ENCODE results near the gene PTCH1.

The PTCH1 gene

DNA sequence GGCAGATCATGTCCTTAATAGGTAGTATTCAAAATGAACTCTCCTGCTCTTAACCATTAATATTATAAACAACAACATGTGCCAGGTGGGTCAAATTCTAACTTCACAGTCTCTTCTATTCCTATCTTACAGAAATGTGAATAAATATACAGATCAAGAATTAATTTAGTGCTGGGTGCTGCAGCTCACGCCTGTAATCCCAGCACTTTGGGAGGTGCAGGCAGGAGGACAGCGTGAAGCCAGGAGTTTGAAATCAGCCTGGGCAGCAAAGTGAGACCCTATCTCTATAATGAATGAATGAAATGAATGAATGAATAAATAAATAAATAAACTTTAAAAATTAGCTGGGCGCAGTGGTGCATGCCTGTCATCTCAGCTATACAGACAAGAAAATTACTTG is 34.1 kb downstream of the PTCH1 start:
- no peak overlapping the region for H3K27ac Mint-ChIP-seq
- H3K36me3 Mint-ChIP-seq = peaks cover 8% of the 10 kb centered on the region
- no peak overlapping the region for H3K4me3 Mint-ChIP-seq
- DNase-seq (ENCODE audit: low spot score in 2 of 2) (no peak), ATAC-seq (ENCODE audit: low read depth) (no peak)
- peaks cover 1% of the 10 kb centered on the region for H3K4me1 Mint-ChIP-seq
- no peaks in the 10 kb centered on the region for H3K9me3 Mint-ChIP-seq
- peaks cover 4% of the 10 kb centered on the region for H3K27me3 Mint-ChIP-seq

DNA sequence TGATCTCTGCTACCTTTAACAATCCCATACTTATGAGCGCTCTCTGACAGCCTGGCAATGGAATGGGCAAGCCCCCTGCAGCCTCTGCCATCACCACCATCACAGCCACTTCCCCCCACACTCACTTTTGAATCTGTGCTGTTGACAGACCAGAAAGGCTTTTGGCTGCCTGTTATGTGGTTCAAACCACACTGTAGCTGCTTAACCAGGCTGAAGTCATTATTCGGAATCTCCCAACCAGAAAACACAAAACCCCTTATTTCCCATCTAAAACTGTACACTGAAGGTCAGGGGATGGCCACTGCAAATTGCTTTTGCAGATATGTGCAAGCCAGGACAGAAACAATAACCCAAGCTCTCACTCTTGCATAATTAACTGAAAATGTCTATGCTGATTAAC is 35.8 kb downstream of the PTCH1 start:
- peaks cover 2% of the 10 kb centered on the region for H3K4me1 Mint-ChIP-seq
- H3K36me3 Mint-ChIP-seq = peaks cover 8% of the 10 kb centered on the region
- H3K4me3 Mint-ChIP-seq = no peak overlapping the region
- ATAC-seq (ENCODE audit: low read depth) (no peak), DNase-seq (ENCODE audit: low spot score in 2 of 2) (no peak)
- H3K27me3 Mint-ChIP-seq = peaks cover 5% of the 10 kb centered on the region
- no peak overlapping the region for H3K27ac Mint-ChIP-seq
- no peaks in the 10 kb centered on the region for H3K9me3 Mint-ChIP-seq

DNA sequence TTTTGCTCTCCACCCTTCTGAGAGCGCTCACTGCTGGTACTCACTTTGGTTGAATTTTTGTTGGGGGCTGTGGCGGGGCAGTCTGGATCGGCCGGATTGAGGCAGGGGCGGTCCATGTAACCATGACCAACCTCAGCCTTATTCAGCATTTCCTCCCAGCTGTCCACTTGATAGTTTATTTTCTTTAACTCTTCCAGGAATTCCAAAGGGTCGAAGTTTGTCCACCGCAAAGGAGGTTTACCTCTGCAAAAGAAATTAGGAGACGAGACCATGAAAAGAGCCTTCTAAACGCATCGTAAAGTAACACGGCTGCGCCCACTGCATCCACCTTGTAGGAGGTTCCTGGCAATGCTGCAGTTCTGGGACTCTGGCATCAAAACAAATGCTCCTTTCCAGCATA is 36.4 kb downstream of the PTCH1 start:
- Mint-ChIP-seq H3K27ac (no peak overlapping the region), H3K4me3 (no peak overlapping the region), H3K36me3 (peaks cover 11% of the 10 kb centered on the region), H3K9me3 (no peaks in the 10 kb centered on the region), H3K4me1 (peaks cover 2% of the 10 kb centered on the region), H3K27me3 (peaks cover 5% of the 10 kb centered on the region)
- DNase-seq (ENCODE audit: low spot score in 2 of 2) (no peak), ATAC-seq (ENCODE audit: low read depth) (no peak)

DNA sequence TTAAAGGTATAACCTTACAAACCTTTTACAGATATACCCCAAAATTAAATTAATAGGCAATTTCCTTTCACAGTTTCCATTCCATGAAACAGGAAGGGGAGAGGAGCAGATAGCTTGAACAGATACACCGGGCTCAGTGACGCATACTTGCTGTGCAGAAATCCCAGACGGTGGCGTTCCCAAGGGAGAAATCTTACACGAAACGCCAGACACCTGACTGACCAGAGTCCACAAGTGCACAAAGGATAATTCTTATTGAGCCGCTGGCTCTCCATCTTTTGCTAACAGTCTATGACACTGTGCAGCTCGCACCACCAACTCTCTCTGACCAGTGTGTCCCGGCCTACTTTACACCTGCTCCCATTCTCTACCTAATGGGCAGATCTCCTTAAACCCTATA is 37.4 kb downstream of the PTCH1 start:
- Mint-ChIP-seq H3K36me3 (peaks cover 15% of the 10 kb centered on the region), H3K27me3 (peaks cover 5% of the 10 kb centered on the region)

DNA sequence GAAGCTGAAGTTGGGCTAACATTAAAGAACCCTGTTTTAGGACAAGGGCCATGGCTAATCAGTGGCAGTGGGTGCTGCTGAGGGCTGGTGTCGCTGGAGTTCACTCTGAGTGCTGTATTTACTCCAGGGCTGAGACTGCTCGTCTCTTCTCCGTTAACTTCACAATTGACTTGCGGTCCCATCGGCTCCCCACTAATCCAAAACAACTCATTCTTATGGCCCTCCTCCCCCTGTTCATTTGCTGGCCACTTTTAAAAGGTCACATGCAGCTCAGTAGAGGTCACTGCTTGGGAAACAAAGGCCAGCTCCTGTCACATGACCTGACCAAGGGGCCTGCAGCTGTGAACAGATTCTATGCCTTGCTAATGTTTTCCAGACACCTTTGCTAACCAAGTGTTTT is 38.4 kb downstream of the PTCH1 start:
- Mint-ChIP-seq H3K4me1 (peaks cover 2% of the 10 kb centered on the region), H3K27me3 (peaks cover 4% of the 10 kb centered on the region), H3K9me3 (no peaks in the 10 kb centered on the region), H3K27ac (no peak overlapping the region), H3K36me3 (peaks cover 18% of the 10 kb centered on the region), H3K4me3 (no peak overlapping the region)
- DNase-seq (ENCODE audit: low spot score in 2 of 2) = no peak
- ATAC-seq (ENCODE audit: low read depth) = no peak

More for the DNA sequence above, 37.4 kb downstream of the PTCH1 start:
- peaks cover 2% of the 10 kb centered on the region for H3K4me1 Mint-ChIP-seq
- ATAC-seq (ENCODE audit: low read depth) (no peak), DNase-seq (ENCODE audit: low spot score in 2 of 2) (no peak)
- H3K27ac Mint-ChIP-seq = no peak overlapping the region
- no peaks in the 10 kb centered on the region for H3K9me3 Mint-ChIP-seq
- no peak overlapping the region for H3K4me3 Mint-ChIP-seq

DNA sequence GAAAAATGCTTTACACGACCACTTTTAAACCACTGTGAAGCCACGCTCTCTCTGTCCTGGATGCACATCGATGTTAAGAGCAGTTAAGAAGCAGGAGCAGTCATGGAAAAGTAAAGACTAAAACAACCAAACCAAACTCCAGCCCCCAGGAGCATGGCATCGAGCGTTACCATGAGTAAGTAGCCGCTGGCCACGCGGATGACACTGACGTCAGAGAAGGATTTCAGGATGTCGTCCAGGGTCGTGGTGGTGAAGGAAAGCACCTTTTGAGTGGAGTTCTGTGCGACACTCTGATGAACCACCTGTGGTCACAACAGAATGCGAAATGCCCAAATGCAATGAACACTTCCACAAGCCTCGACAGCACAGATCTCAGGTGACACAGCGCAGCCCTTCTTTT is 38.9 kb downstream of the PTCH1 start:
- Mint-ChIP-seq H3K9me3 (no peaks in the 10 kb centered on the region), H3K27me3 (peaks cover 4% of the 10 kb centered on the region), H3K4me1 (peaks cover 2% of the 10 kb centered on the region), H3K27ac (no peak overlapping the region), H3K4me3 (no peak overlapping the region), H3K36me3 (peaks cover 18% of the 10 kb centered on the region)
- ATAC-seq (ENCODE audit: low read depth) = no peak
- no peak for DNase-seq (ENCODE audit: low spot score in 2 of 2)

DNA sequence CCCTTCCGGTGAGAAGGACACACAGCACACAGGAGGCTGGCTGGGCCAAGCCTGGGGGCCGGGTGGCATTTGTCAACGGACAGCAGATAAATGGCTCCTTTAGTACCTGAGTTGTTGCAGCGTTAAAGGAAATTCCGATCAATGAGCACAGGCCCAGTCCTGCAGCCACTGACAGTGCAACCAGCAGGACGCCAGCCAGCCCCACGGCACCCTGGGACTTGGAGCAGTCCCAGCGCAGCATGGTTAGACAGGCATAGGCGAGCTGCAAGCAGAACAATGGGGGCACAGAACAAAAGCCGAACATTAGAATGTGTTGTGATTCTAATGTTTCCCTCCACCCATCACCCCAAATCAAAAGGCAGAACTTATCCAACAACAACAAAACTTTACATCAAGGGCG is 39.3 kb downstream of the PTCH1 start:
- ATAC-seq (ENCODE audit: low read depth) = no peak
- Mint-ChIP-seq H3K36me3 (peaks cover 18% of the 10 kb centered on the region), H3K27me3 (peaks cover 5% of the 10 kb centered on the region), H3K9me3 (no peaks in the 10 kb centered on the region), H3K4me3 (no peak overlapping the region), H3K4me1 (peaks cover 2% of the 10 kb centered on the region), H3K27ac (no peak overlapping the region)
- no peak for DNase-seq (ENCODE audit: low spot score in 2 of 2)

DNA sequence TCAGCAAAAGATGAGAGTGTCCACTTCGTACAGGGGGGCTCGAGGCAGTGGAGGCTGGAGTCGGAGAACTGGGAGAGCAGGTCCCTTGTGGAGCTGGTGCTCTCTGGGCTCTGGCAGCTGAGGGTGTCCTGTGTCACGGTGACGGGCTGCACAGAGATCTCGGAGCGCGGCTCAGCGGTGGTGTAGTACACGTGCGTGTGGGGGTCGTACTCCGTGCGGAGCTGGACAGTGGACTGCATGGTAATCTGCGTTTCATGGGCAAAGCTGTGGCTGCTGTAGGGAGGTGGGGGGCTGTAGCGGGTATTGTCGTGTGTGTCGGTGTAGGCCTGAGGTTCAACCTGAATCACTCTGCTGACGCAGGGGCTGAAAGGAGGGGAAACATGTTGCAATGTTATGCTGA is 48.0 kb downstream of the PTCH1 start:
- Mint-ChIP-seq H3K4me1 (no peaks in the 10 kb centered on the region), H3K4me3 (no peak overlapping the region), H3K27me3 (peaks cover 6% of the 10 kb centered on the region), H3K9me3 (no peaks in the 10 kb centered on the region), H3K36me3 (peaks cover 20% of the 10 kb centered on the region), H3K27ac (no peak overlapping the region)
- DNase-seq (ENCODE audit: low spot score in 2 of 2) (no peak), ATAC-seq (ENCODE audit: low read depth) (no peak)

DNA sequence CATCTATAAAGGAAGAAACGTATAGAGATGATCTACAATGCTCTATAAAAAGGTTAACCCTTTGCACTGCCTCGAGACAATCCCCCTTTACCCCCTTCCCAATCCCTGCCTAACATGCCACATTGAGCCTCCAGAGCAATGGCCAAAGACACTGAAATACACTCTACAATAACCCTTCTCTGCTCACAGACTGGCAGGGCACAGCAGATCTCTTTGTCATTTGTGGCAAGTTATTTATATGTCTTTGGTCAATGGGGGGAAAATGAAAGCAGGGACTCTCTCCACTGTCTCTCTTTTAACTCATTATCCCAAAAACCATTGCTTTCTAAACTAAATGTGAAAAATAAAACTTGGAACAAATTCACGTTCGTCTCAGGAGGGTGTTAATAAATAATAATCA is 51.7 kb downstream of the PTCH1 start:
- ATAC-seq (ENCODE audit: low read depth) = no peak
- DNase-seq (ENCODE audit: low spot score in 2 of 2) = no peak
- H3K27ac Mint-ChIP-seq = no peak overlapping the region
- H3K4me1 Mint-ChIP-seq = peaks cover 15% of the 10 kb centered on the region
- peaks cover 15% of the 10 kb centered on the region for H3K36me3 Mint-ChIP-seq
- peaks cover 15% of the 10 kb centered on the region for H3K27me3 Mint-ChIP-seq
- no peaks in the 10 kb centered on the region for H3K9me3 Mint-ChIP-seq
- no peak overlapping the region for H3K4me3 Mint-ChIP-seq

DNA sequence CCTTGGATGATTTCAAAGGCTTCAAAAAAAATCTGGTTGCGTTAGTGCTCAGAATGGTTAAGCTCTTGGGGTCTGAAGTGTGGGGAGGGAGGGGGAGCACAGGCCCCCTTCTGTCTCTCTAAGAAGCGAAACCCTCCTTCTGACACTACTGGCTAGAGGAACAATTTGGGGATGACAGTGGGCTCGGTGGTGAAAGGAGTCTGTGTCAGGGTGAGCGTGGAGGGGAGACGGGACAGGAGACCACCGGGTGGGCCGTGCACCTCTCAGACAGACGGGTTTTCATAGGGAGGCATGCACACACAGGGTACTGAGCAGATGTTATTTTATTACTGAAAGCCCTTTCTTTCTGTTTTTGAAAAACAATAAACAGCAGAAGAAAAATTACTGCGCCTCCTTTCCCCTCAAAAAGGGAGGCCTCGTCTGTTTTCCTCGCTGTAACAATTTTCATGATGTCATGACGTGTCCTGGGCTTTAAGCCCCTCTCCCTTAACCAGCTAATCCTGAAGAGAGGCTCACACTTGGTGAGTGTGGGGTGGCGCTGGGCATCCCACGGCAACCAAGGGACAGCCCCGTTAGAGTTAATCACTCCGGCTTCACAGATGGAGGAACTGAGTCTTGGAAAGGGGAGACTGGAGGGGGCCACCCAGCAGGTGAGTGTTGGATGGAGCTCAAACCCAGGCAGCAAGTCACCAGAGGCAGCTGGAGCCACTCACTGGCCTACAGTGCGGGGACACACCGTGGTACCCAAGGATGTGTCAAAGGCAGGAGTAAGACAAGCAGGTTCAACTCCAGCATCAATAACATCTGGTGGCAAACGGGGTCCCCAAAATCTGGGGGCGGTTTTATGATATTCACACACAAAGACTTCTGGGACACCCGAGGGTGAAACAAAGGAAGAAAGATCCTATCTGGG is 53.4 kb downstream of the PTCH1 start:
- no peak overlapping the region for H3K27ac Mint-ChIP-seq
- DNase-seq (ENCODE audit: low spot score in 2 of 2) = no peak
- H3K27me3 Mint-ChIP-seq = peaks cover 15% of the 10 kb centered on the region
- peaks cover 17% of the 10 kb centered on the region for H3K36me3 Mint-ChIP-seq
- ATAC-seq (ENCODE audit: low read depth) = no peak
- peak overlapping the region; percentile 62 for H3K4me3 Mint-ChIP-seq
- H3K4me1 Mint-ChIP-seq = peaks cover 15% of the 10 kb centered on the region
- no peaks in the 10 kb centered on the region for H3K9me3 Mint-ChIP-seq

DNA sequence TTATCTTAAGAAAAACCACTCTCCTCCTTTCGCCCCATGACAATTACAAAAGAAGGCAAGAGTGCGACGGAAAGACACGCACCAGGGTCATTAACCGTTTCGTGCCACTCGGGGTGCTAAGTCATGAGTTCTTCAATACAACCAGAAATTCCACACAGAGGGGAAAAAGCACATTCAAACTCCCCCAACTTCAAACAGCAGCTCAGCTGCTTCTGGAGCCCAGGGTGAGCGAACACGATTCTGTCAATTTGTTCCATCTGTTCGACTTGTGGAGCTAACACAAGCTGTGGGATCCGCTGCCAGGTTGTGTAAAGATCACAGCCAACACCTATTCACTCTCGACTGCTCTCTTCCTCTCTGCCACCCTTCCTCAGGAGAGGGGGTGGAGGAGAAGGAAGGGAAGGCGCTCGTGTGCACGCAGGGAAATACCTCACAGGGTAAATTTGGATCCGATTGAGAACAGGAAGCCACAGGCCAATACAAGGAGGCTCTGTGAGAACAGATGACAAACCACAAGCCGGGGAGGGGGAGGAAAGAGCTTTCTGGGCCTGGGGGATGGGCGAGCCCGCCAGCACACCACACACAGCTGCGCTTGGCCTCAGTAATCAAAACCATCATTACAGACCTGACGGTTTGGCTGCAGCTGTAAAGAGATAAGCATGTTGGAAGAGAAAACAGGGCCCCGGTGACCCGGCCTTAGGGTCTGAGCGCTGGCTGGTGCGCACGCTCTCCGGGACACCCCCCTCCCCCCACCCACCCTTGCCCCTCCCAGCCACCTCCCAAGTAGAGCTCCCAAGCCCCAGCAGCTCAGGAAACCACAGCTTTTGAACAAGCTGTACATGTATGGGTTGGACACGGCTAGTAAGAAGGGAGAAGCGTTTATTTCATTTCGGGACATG is 54.3 kb downstream of the PTCH1 start:
- peaks cover 15% of the 10 kb centered on the region for H3K4me1 Mint-ChIP-seq
- peak overlapping the region; percentile 77 for H3K4me3 Mint-ChIP-seq
- DNase-seq (ENCODE audit: low spot score in 2 of 2) (peak; percentile 27 to 53), ATAC-seq (ENCODE audit: low read depth) (peak; percentile 99)
- H3K27me3 Mint-ChIP-seq = peaks cover 15% of the 10 kb centered on the region
- H3K9me3 Mint-ChIP-seq = no peaks in the 10 kb centered on the region
- H3K27ac Mint-ChIP-seq = no peak overlapping the region
- peaks cover 17% of the 10 kb centered on the region for H3K36me3 Mint-ChIP-seq

DNA sequence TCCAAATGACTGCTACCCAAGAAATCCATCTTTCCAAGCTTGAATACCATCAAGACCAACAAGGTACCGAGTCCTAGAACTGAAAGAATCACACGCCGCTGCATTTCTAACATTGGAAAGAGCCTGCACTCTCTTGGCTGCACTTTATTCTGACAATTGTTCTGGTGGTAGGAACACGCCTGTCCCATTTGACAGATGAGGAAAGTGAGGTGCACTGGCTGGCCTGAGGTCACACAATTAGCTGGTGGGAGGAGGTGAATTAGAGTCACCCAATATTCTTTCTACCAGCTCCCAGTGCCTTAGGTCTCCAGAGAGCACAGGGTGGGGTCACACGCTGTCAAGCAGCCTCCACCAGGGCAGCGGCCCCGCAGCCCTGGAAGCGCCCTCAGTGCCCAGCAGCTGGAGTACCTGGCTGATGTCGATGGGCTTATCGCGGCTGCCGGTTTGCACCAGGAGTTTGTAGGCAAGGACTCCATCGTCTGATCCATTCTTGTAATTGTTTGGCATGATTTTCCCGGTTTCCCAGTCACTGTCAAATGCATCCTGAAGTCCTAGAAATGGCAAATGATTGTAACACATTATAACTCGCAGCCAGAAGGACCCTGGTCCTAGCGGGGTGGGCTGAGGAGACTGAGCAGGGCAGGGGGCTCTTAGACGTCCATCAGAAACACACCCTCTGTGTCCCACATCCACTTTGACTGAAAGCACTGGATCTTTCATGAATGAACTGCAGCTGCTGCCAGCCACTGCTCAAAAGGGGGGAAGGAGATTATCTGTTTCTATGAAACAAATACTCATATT is 55.1 kb downstream of the PTCH1 start:
- H3K9me3 Mint-ChIP-seq = no peaks in the 10 kb centered on the region
- H3K4me3 Mint-ChIP-seq = peak overlapping the region; percentile 77
- peaks cover 13% of the 10 kb centered on the region for H3K27me3 Mint-ChIP-seq
- DNase-seq (ENCODE audit: low spot score in 2 of 2) (no peak), ATAC-seq (ENCODE audit: low read depth) (no peak)
- H3K27ac Mint-ChIP-seq = no peak overlapping the region
- peaks cover 14% of the 10 kb centered on the region for H3K36me3 Mint-ChIP-seq
- peaks cover 15% of the 10 kb centered on the region for H3K4me1 Mint-ChIP-seq

DNA sequence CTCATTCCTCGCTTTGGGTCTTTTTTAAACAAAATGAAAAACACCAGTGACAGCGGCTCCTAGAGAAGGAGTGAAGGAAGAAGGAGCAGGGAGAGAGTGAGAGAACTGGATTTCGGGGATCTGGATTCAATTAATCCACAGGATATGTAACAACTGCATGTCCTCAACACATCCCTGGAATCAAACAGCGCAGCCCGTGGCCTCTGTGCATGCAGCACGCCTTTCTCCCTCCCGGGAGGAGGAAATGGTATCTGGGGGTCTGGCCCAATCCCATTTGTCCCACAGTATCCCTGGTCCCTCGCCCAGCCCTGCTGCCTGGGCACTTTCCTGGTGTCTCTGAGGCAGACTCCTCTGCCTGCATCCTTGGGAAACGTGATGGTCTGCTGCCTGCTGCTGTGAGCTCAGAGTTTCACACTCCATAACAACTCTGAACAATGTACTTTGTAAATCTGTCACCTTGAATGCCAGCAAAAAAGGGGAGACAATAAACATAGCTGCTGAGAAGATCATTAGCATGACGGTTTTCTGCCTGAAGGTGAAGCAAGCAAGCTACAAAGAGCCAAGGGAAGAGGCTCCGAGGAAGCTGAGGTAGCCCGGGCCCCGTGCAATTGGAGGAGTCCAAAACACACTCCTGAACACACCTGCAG is 56.1 kb downstream of the PTCH1 start:
- ATAC-seq (ENCODE audit: low read depth) (no peak), DNase-seq (ENCODE audit: low spot score in 2 of 2) (no peak)
- Mint-ChIP-seq H3K27ac (no peak overlapping the region), H3K9me3 (no peaks in the 10 kb centered on the region), H3K4me3 (no peak overlapping the region), H3K4me1 (peaks cover 15% of the 10 kb centered on the region), H3K27me3 (peaks cover 11% of the 10 kb centered on the region), H3K36me3 (peaks cover 16% of the 10 kb centered on the region)
